GM12865 (cell line): ENCODE results near the gene SMU1.
A peak's percentile ranks its signal among the peaks of the same experiment; 100 is the strongest.

ENCODE experiments used
- DNase-seq: peaks from one replicate; pipeline ENCODE4 v3.0.0; 2010; ENCODE audit warnings: low read depth
- H3K4me3 ChIP-seq: 2 replicates; pipeline ENCODE4 v1.5.1; 2011; ENCODE audit warnings: mild to moderate bottlenecking, low read depth, low read length, control low read depth
- CTCF ChIP-seq: IDR thresholded peaks from 2 replicates; pipeline ENCODE4 v1.5.1; 2011; ENCODE audit warnings: low read length, control low read depth, low read depth, inconsistent platforms; ENCODE audit not compliant: insufficient read depth; ENCODE audit errors: missing control alignments

Gene SMU1

GRCh38 chr9:33076046-33077004 is at the start of gene SMU1:
TSS of gene SMU1 (minus strand) at chr9:33076674. CDS start at chr9:33076608, 66 bp downstream.
- H3K4me3 ChIP-seq = peak within 1 kb of the TSS; percentile 73
- peak; percentile 97 for DNase-seq
- TF ChIP-seq CTCF = no peak

DNA sequence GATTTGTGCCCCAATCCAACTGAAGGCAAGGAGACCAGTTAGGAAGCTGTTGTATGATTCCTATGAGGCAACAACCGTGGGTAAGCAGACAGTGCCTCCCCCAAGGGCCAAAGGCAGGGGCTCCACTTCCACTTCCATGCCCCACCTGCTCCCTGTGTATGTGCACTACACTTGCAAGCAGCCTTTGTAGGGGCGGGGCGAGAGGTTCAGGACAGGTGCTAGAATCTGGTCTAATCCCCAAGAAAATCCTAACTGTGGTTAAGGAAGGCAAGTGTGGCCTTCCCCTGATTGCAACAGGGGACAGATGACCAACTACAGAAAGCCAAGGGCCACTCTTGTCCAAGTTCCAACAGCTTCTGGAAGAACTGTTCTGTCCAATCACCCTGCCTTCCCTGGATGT is 49.0 kb upstream of the SMU1 start:
- no peak overlapping the region for H3K4me3 ChIP-seq
- no peak for TF ChIP-seq CTCF
- DNase-seq = no peak

- DNase-seq = no peak
- TF ChIP-seq CTCF = no peak
- no peak overlapping the region for H3K4me3 ChIP-seq
Measured at GRCh38 chr9:33124751-33125381, 48.4 kb upstream of the SMU1 start.

GRCh38 chr9:33124046-33124445 is 47.6 kb upstream of the SMU1 start:
- TF ChIP-seq CTCF = no peak
- H3K4me3 ChIP-seq = no peak overlapping the region
- no peak for DNase-seq

DNA sequence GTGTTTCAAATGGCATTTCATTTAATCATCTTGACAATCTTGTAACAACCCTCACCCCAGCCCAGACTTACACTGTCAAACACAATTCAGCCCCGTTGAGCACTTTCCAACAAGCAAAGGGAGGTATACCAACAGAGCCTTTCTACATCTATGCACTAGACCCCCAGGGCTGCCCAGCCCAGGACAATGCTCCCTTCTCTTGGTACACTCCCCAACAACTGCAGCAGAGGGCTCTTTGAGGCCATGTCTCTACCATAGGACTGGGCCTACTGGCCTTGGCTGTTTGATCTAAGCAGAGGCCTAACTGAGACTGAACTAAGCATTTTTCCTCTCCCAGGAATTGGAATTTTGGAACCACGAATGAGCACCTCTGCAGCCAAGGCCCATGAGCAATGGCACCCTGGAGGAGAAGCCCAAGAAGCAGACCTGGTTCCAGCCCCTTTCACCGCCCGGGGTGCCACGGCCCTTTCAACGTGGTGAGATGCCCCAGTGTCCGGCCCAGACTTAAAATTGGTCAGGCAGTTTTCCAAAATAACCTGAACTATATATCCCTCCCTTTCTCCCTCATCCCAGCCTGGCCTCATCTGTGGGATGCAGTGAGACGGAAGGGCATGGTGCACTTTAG is 47.0 kb upstream of the SMU1 start:
- TF ChIP-seq CTCF = no peak
- no peak overlapping the region for H3K4me3 ChIP-seq
- no peak for DNase-seq

DNA sequence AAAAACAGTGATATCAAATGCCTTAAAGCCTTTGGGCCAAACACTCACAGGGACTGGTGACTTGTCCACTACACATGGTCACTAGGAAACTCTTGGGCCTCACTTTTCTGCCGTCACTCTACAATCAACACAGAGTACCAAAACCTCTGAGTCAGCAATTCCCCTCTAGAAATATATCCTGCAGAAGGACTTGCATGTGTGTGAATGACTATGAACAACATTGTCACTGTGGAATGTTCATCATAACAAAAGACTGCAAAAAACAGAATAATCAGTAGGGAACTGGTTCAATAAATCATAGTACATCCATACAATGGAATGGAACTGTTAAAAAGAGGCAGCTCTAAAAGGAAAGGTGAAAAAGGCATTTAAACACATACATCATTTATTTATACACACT is 44.1 kb upstream of the SMU1 start:
- no peak for TF ChIP-seq CTCF
- DNase-seq = no peak
- no peak overlapping the region for H3K4me3 ChIP-seq
